PC-9 (cell line): ENCODE measurements around the gene RNASEH2A.

Experiments
- CTCF ChIP-seq: fragments of 200-600 bp; sonication (generic); conservative IDR thresholded peaks from 2 replicates; pipeline ENCODE4 v1.6.1; 2017; ENCODE audit warnings: mixed run types, antibody characterized with exemption, mild to moderate bottlenecking, moderate library complexity
- EZH2 ChIP-seq: fragments of 200-600 bp; sonication (generic); IDR thresholded peaks from 2 replicates; pipeline ENCODE4 v1.8.0; 2017; ENCODE audit warnings: antibody characterized with exemption, low read depth

GRCh38 chr19:12792853-12793289, 13.5 kb upstream of the RNASEH2A start:
- TF ChIP-seq CTCF = no peak
- no peak for TF ChIP-seq EZH2
